GM21737 (cell line): ENCODE data around the gene EIF1AD.
"Not testable (repeated sequence)": the region's sequence is repeated elsewhere in the genome, so short reads cannot be mapped to it uniquely, and the experiment has no call there.

Source experiments
- ATAC-seq: cut with Tn5 transposase; IDR thresholded peaks from one replicate; pipeline ENCODE4 v1.9.1; 2021; ENCODE audit warnings: mild to moderate bottlenecking, moderate library complexity; ENCODE audit not compliant: unreplicated experiment

Gene EIF1AD

DNA sequence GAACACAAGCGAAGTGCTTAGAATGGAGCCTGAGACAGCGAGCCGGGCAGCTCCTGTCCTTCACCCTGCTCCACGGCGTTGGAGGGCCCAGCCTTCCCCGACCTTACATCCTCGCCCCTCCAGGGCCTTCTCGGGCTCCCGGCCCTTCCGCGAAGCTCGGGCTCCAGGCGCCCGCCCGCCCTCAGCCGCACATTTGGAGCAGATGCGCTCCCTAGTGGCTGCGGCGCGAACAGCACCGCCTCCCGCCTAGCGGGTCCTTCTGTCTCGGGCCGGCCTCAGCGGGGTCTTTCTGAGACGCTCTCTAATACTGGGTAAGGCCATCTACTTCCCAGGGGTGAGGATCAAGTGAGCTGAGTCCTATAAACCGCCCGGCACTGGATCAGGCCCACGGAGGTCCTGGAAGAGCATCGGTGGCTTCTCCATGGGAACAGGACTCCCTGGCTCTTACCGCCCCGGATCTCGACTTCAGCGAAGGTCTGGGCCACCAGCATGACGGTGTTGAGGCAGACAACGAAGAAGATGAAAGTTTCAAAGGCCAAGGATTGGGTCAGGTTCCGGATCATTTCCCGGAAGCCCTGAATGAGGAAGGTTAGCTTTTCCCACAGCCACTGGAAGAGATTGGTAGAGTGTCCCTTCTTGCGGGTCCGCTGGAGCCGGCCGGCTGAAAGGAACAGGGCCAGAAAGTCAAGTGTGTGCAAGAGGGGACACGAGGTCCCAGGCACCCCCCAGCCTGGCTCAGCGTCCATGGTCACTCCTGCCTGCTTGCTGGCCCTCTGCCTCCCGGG, 20.6 kb upstream of the EIF1AD start:
- ATAC-seq = no peak

- ATAC-seq = no peak
These were observed 18.8 kb upstream of the EIF1AD start for GRCh38 chr11:66020618-66021357.

DNA sequence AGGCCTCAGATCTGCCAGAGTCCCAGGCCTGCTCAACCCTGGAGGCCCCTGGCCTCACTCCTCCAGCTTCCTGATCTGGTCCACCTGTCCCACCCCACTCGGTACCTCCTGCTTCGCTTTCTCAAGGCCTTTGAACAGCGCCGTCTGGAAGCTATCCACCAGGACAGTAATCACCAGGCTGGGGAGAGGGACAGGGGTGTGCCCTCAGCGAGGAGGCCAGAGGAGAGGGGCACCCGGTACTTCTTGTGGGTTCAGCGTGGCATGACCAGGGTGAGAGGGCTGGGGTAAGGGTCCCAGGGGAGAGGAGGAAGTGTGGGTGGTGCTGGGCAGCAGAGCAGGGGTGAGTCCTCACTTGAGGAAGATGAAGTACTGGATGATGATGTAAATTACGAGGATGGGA, 18.3 kb upstream of the EIF1AD start:
- ATAC-seq = no peak

DNA sequence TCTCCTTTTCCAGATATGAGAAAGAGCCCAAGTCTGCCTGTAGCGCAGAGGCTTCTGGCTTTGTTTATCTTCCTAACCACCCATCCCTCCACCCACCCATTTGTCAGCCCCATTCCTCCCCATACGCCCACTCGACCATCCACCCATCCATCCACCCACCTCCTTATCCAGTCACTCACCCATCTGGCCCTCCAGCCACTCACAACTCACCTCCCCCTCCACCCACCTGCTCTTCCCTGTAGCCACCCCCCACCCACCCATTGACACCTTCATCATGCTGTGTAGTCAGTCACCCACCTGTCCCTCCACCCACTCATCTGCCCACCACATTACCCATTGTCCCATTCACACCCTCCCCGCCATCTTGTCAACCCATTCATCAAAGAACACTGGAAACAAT, 15.4 kb upstream of the EIF1AD start:
- ATAC-seq = no peak

- ATAC-seq = no peak
These were observed 14.8 kb upstream of the EIF1AD start for GRCh38 chr11:66016793-66017177.

DNA sequence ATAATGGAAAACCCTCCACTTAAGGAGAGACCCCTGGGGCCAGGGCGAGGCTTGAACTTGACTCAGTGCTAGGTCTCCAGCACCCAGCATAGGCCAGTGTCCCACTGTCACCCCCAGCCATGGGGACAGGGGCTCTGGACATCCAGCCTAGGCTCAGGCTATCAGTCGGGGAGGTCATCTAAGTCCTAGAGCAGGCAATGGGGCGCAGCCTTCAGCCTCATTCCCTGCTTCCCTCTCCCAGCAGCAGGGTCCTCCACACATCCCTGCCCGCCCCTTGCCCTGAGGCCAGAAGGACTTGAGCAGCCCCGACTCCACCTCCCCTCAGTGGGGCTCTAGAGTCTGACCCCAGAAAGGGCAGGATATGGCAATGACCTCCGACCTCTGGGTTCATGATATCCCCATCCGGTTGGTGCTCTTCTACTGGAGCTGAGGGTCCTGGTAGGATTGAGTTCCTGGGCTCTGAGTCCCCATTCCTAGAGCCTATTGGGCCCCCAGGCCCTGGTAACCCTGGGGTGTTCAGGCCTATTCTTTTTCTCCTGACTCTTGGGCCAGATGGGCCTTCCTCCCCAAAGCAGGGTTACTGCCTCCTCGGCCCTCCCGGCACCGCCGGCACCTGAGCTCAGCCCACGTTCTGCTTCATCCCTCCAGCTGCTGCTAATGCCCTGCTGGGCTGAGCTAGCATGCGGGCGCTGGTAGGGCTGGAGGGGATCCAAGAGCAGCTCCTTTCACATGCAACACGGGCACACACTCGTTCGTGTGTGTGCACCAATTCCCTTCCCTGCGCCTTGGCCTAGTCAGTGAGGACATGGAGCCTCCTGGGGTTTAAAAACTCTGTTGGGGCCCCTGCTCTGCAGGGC, 14.2 kb upstream of the EIF1AD start:
- ATAC-seq = no peak

- no peak for ATAC-seq
These were observed 13.5 kb upstream of the EIF1AD start for GRCh38 chr11:66015454-66015881.

GRCh38 chr11:66014804-66015453, 13.0 kb upstream of the EIF1AD start:
- no peak for ATAC-seq

GRCh38 chr11:66013762-66014100, 11.8 kb upstream of the EIF1AD start:
- no peak for ATAC-seq

- ATAC-seq = no peak
These were observed 11.2 kb upstream of the EIF1AD start for GRCh38 chr11:66012946-66013761.

- ATAC-seq = no peak
These were observed 10.5 kb upstream of the EIF1AD start for GRCh38 chr11:66012371-66012945.

GRCh38 chr11:66011785-66012303, 9.9 kb upstream of the EIF1AD start, which contains the start of gene CST6:
TSS of gene CST6 (plus strand) at chr11:66012008. CDS start at chr11:66012045, 37 bp downstream.
- ATAC-seq = no peak

DNA sequence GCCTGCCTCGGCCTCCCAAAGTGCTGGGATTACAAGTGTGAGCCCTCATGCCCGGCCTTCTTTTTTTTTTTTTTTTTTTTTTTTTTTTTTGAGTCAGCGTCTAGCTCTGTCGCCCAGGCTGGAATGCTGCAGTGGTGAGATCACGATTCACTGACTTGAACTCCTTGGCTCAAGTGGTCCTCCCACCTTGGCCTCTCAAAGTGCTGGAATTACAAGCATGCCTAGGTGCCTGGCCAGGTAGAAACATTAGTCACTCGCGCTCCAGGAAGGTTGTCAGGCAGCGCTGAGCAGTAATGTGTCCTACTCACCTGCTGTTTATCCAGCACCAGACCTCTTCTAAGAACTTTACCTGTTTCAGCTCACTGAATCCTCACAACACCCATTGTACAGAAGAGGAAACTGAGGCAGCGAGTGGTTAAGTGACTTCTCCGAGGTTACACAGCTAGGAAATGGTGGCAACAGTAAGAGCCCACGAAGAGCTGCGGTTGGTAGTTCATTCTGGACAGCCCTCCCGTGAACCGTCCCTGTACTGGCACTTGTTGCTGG, 9.4 kb upstream of the EIF1AD start:
- no peak for ATAC-seq

- not testable (repeated sequence) for ATAC-seq
These were observed 8.1 kb upstream of the EIF1AD start for GRCh38 chr11:66010036-66010435.

DNA sequence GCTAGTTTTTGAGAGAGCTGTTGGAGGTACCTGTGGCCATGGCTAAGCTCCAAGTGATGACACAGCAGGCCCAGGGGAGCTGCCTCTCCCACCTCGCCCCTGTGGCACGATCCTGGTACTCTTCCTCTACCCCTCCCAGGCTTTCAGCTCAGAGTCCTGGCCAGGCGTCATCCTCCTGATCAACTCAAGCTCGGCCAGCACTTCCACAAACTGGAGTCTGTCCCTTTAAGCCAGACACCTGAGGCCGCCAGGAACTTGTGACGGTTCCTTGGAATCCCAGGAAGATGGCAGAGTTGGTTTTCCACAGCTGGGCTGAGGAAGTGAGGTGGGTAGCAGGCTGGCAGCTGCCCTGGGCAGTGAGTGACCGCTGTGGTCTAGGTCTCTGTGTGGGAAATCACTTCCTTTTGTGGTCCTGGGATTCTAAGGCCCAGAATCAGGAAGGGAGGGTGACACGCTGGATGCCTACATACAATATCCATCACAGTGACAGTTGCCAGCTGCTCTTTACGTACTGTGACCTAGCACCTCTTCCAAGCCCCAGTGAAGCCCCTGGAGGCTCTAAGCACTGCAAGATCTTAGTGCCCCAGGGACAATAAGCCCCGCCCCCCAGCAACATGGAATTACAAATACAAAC, 6.6 kb upstream of the EIF1AD start:
- ATAC-seq = no peak

DNA sequence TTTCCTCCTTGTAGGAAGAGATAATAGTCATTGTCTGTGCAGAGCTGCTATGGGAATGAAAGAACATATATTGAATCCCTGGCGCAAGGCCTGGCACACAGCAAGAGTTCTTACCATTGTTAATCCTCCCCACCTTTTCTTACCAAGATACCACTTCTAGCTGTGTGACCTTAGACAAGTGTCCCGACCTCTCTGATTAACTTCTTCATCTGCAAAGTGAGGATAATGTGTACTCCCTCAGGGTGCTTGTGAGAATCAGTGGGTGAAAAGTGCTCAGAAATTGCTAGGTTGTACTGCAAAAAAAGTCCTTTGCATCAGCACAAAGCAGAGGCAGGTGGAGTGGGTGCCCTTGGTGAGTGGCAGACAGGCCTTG, 6.1 kb upstream of the EIF1AD start:
- no peak for ATAC-seq

DNA sequence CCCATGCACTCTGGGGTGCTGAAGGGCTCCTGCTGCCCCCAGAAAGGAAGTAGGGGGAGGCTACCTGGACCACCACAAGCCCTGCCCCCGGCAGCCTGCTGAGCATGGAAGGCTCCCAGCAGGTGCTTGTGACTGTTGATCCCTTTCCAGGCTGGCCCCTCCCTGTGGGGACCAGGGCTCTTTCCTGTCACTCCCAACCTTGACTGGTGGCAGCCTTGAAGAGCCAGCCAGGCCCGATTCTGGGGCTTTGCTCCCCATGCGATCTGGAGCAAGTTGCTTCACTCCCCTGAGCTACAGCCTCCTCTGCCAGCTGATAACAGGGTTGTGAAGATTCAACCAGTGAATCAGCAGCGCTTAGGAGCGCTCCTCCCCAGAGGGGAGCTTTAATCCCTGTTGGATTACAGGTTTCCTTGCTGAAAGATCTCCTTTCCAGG, 5.3 kb upstream of the EIF1AD start:
- ATAC-seq = no peak

DNA sequence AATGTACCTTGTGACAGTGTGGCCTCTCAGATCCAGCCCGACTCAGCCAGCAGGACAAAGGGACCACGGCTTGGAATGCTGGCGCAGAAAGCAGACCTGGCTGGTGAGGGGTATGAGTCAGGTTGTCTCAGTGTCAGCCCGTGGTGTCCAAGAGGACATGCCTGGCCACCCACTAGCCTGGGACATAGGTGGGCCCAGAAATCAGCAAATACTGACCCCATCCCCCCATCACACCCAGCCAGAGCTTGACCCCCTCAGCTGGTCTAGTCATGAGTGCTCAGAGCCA, 4.9 kb upstream of the EIF1AD start:
- no peak for ATAC-seq
